HG02885 (cell line): ENCODE results near the gene GTSE1.
"Not testable (repeated sequence)": the region's sequence is repeated elsewhere in the genome, so short reads cannot be mapped to it uniquely, and the experiment has no call there.

Experiments used
- ATAC-seq: cut with Tn5 transposase; IDR thresholded peaks from one replicate; pipeline ENCODE4 v1.9.1; 2021; ENCODE audit warnings: mild to moderate bottlenecking; ENCODE audit not compliant: unreplicated experiment, poor library complexity

The GTSE1 gene

GRCh38 chr22:46296257-46297150, at the start of gene GTSE1:
GTSE1 (plus strand) TSS chr22:46296870; CDS start chr22:46297401, 531 bp downstream.
- peak; percentile 95 for ATAC-seq

GRCh38 chr22:46247443-46247975, 49.2 kb upstream of the GTSE1 start:
- ATAC-seq, result no peak

DNA sequence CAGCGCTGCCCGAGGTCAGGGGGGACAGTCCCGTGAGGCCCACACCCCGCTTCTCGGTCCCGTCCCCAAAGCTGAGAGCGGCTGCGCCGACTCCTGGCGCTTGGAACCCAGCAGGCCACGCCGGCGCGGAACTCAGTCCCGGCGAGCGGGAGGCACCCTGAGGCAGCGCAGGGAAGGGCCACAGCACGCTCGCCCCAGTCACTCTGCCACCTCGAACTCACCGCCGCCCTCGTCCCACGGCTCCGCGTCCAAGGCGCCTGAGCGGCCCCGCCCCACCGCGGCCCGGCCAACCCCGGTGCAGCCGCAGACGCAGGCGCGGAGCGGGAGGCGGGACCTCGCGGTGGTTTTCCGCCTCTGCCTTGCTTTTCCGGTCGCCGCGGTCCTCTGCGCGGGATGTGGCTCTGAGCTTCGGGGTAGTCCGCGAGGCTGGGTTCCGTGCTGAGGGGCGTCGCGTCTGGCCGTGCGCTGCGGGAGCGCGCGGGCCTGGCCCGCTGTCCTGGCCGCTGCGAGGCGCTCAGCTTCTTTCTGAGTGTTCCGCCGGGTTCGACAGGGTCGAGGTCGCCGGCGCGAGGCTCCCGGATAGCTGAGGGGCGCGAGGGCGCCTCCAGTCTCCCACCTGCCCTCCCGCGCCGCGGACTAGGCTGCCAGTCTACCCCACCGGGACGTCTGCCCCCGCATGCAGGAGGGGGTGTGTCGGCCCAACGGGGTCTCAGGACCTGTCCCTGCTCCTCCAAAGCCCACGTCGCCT, 46.5 kb upstream of the GTSE1 start, which contains the start of gene CDPF1:
TSS of gene CDPF1 (minus strand) at position 259 of the 748 bp plus-strand sequence. CDS start 2,009 bp downstream, outside the sequence.
- ATAC-seq, result peak; percentile 89

- peak; percentile 4 for ATAC-seq
Observed at GRCh38 chr22:46250783-46251125, 45.9 kb upstream of the GTSE1 start.

- ATAC-seq, result no peak
Observed at GRCh38 chr22:46251266-46251665, 45.4 kb upstream of the GTSE1 start.

DNA sequence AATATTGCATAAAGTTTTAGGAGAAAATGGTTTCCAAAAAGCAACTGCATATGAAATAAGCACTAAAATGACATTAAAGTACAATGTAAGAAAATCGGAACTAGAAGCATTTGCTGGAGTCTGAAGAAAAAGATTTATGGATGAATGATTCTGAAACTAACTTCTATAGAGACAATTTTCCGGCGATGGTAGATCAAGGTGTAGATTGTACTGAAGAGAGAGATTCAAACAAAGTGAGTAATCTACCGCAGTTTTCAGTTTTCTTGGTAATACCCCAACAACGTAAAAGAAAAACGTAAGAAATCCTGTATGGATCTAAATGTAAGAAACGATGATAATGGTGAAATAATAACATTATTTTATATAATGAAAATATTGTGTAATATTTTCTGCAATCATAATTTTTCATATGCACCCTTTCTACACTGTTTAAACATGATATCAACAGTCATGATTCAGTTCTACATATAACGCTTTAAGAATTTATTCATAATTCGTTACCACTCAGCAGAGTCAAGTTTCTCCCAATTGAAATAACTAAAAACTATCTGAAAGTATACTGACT, 44.8 kb upstream of the GTSE1 start:
- no peak for ATAC-seq

GRCh38 chr22:46256358-46256958, 40.2 kb upstream of the GTSE1 start:
- no peak for ATAC-seq

DNA sequence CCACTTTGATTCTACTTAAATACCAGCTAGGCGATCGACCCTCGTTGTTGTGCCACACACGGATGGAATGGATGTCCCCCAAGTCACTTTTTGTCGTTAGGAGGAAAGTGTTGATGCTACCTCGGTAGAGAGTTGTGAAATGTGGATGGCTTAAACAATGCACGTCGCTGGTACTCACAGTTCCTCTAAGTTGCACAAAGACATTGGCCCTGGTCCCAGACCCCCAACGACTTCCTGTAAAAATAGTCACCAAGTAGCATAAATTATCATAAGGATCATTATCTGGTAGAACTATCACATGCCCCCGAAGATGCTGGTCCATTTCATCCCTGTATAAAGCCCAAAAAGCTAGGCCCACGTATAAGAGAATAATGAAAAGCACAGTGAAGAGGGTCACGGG, 37.3 kb upstream of the GTSE1 start:
- no peak for ATAC-seq

GRCh38 chr22:46260038-46260437, 36.6 kb upstream of the GTSE1 start:
- ATAC-seq, result no peak

DNA sequence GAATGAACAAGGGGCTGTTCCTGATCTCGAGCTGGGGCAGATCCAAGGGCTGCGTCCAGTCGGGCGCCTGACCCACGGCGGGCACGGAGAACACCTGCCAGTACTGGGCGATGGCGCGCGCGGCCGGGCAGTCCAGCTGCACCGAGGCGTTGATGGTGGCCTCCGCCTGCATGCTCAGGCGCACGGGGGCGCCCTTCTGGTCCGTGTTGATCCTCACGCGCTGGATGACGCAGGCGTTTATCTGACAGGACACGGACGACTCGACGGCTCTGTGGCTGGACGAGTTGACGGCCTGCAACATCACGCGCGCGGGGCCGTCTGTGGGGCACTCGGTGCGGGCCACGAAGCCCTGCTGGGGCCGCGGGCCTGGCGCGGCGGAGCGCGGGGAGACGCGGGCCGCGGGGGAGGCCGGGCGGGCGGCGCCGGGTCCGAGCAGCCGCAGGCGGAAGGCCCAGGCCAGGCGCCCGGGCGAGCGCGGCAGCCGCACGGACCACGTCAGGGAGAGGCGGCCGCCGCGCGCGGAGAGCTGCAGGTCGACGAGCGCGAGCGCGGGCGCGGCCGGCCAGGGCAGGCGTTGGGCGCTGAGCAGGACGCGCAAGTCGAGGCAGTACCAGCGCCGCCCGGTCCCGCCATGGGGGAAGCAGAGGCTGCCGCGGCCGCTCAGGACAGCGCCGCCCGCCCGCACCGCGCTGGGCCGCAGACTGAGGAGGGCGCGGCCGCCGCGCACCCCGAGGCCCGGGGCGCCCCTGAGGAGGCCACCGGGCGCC, 34.0 kb upstream of the GTSE1 start:
- ATAC-seq, result no peak

- ATAC-seq, result no peak
Observed at GRCh38 chr22:46263216-46263590, 33.5 kb upstream of the GTSE1 start, which contains the start of gene PKDREJ. PKDREJ (minus strand) TSS chr22:46263343; CDS start chr22:46263322, 21 bp downstream.

DNA sequence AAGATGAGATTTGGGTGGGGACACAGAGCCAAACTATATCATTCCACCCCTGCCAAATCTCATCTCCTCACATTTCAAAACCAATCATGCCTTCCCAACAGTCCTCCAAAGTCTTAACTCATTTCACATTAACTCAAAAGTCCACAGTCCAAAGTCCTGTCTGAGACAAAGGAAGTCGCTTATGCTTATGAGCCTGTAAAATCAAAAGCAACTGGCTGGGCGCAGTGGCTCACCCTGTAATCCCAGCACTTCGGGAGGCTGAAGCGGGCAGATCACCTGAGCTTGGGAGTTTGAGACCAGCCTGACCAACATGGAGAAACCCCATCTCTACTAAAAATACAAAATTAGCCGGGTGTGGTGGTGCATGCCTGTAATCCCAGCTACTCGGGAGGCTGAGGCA, 32.1 kb upstream of the GTSE1 start:
- ATAC-seq, result not testable (repeated sequence)

GRCh38 chr22:46265627-46266026, 31.0 kb upstream of the GTSE1 start:
- ATAC-seq, result not testable (repeated sequence)

DNA sequence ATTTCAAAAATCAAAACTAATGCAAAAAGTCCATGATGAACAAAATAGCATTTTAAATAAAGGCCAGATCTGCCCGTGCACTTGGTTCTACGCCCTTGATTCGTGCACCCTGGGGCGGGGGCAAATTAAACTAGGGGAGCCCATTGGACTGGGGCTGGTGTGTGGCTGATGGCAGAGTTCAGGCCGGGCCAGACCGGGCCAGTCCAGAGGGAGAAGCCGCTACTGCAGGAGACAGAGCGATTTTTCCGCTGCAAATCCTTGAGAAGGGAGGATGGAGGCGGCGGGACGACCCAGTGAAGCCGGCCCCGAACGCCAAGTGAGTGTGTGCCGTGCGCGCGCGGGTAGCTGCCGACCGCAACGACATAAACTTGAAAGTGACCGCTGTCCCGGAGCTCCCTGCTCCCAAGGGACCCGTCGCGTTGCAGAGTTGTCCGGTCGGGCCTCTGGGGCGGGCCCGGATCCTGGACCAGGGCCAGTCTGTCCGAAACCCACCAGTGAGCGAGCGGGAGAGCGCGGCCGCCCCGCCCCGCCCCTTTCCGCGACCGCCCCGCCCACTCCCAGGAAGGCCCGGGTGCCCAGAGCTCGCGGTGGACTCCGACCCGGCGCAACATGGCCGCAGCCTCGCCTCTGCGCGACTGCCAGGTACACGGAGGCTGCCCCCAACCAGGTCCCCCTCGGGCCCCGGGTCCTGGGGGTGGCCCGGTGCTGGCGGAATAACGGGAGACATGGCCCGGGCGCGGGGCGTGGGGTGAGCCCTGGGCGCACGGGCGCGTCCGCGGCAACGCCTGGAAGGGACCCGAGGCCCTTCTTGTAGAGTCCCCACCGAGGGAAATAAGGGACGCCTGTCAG, 29.0 kb upstream of the GTSE1 start, which contains the start of gene TTC38:
TSS of gene TTC38 (plus strand) at position 578 of the 849 bp plus-strand sequence. CDS start at position 610, 32 bp downstream.
- peak; percentile 88 for ATAC-seq

DNA sequence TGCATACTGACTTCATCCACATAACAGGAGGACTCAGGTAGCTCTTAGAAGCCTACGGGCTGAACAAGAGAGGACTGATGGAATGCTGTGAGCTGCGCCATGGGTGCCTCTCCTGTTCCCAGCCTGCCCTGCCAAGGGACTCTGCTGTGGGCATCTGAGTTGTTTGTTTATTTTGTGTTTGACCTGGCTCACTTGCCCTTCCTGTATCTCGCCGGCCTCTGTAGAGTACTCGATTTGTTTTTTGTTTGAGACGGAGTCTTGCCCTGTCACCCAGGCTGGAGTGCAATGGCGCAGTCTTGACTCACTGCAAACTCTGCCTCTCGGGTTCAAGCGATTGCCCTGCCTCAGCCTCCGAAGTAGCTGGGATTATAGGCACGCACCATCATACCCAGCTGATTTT, 27.1 kb upstream of the GTSE1 start:
- ATAC-seq, result no peak

DNA sequence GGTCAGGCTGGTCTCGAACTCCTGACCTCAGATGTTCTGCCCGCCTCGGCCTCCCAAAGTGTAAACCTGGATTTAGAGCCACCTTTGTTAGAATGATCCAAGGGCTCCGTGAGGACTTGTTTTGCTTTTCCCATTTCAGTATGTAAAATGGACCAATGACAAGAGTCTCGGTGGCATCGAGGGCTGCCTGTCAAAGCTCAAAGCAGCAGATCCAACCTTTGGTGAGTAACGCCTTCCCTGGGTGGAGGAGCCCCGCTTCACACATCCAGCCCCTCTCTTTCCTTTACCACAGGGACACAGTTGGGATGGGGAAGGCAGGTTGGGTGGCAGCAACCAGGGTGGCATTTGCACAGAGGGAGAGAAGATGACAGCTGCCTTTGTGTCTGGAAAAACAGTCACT, 24.5 kb upstream of the GTSE1 start:
- no peak for ATAC-seq

GRCh38 chr22:46272762-46273431, 23.8 kb upstream of the GTSE1 start:
- ATAC-seq, result no peak
